Osteocyte (in vitro differentiated cells): Measurements from ENCODE around the gene HCRTR2. TPM values are rescaled to one million over a fixed set of nuclear protein-coding genes. Genes with fewer than 3 reads are reported as not detected.

ENCODE experiments used
- DNase-seq: peaks from one replicate; pipeline ENCODE4 v3.0.0; 2021; ENCODE audit warnings: mixed read lengths; ENCODE audit not compliant: unreplicated experiment; ENCODE audit errors: extremely low spot score
- H3K27ac Mint-ChIP-seq: one replicate; pipeline ENCODE4 v1.8.0; 2021; ENCODE audit warnings: mild to moderate bottlenecking, mixed read lengths; ENCODE audit not compliant: unreplicated experiment
- H3K27me3 Mint-ChIP-seq: one replicate; pipeline ENCODE4 v1.8.0; 2021; ENCODE audit warnings: mixed read lengths; ENCODE audit not compliant: unreplicated experiment
- H3K36me3 Mint-ChIP-seq: one replicate; pipeline ENCODE4 v1.8.0; 2021; ENCODE audit warnings: mixed read lengths; ENCODE audit not compliant: unreplicated experiment
- H3K4me1 Mint-ChIP-seq: one replicate; pipeline ENCODE4 v1.8.0; 2021; ENCODE audit warnings: mixed read lengths; ENCODE audit not compliant: unreplicated experiment
- H3K4me3 Mint-ChIP-seq: one replicate; pipeline ENCODE4 v1.8.0; 2021; ENCODE audit warnings: mild to moderate bottlenecking, moderate library complexity, mixed read lengths; ENCODE audit not compliant: unreplicated experiment
- H3K9me3 Mint-ChIP-seq: one replicate; pipeline ENCODE4 v1.8.0; 2021; ENCODE audit warnings: mixed read lengths; ENCODE audit not compliant: unreplicated experiment
- CTCF ChIP-seq: fragments of 200-600 bp; sonication (generic); IDR thresholded peaks from 2 replicates; pipeline ENCODE4 v1.5.0; 2021; ENCODE audit warnings: antibody characterized with exemption, mild to moderate bottlenecking, moderate library complexity
- total RNA-seq: library from RNA; stranded (reverse); gene quantifications from 2 replicates; pipeline ENCODE4 v1.2.1, GENCODE V29; 2021

The HCRTR2 gene
- total RNA-seq, 1 donor from 2014 or later: not detected

DNA sequence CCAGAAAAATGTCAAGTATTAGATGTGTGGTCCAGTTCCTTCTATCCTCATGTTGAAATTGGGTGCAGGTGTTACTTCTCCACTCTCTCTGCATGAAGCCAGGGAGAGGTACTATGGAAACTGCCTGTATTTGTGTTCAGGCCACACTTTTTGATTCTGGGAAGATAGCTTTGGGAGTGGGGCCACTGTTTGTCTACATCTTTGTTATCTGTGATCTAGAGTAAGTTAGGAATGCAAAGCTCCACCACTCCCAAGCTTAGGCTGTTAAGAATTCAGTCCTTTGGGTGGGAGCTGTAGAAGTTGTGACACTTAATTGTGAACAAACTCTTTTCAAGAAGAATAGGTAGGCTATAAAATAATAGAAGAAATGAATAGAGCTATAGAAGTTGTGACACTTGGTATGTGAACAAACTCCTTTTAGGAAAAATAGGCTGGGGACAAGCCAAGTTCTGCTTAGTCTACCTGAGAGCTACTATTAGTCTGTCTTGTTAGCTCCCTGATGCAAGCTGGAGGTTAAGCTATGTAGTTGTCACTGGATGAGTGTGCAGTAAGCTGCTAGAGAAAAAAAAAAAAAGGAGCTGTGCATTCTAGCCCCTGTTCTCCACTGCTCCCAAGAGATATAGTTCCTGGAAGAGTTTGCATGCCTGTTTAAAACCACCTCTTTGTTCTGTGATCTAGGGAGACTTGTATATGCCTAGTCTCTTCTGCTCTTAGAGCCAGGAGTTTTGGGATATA, 145.8 kb downstream of the HCRTR2 start:
- no peaks in the 10 kb centered on the region for H3K36me3 Mint-ChIP-seq
- no peak overlapping the region for H3K4me3 Mint-ChIP-seq
- H3K9me3 Mint-ChIP-seq: no peaks in the 10 kb centered on the region
- H3K27ac Mint-ChIP-seq: no peak overlapping the region
- TF ChIP-seq CTCF: no peak
- peaks cover 36% of the 10 kb centered on the region for H3K27me3 Mint-ChIP-seq
- no peaks in the 10 kb centered on the region for H3K4me1 Mint-ChIP-seq
- DNase-seq: no peak

DNA sequence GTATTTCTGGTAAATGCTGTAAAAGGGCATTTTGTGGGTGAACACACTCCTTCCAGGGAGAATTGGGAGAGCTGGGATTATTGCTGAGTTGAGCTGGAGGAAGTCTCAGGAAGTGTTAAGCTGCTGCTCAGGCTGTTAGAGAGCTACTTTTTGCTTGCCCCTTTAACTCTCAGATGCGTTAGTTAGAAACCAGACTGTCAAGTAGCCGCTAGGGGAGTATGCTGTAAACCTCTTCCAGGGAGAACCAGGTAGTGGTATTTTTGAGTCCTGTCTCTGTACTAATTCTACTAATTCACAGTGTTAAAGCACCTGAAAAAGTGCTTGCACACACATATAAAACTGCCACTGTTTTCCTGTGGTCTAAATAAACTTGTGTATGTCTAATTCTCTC, 146.4 kb downstream of the HCRTR2 start:
- Mint-ChIP-seq H3K36me3 (no peaks in the 10 kb centered on the region), H3K27ac (no peak overlapping the region), H3K4me3 (no peak overlapping the region), H3K9me3 (no peaks in the 10 kb centered on the region), H3K4me1 (no peaks in the 10 kb centered on the region), H3K27me3 (peaks cover 39% of the 10 kb centered on the region)
- no peak for TF ChIP-seq CTCF
- DNase-seq: no peak

GRCh38 chr6:55327169-55327568, 152.9 kb downstream of the HCRTR2 start, which contains the start of gene GFRAL:
Gene GFRAL (plus strand): TSS chr6:55327469. CDS start chr6:55327555, 86 bp downstream.
- H3K27ac Mint-ChIP-seq: no peak within 1 kb of the TSS
- H3K9me3 Mint-ChIP-seq: no peaks in the 10 kb centered on the region
- no peak for DNase-seq
- H3K27me3 Mint-ChIP-seq: peaks cover 51% of the 10 kb centered on the region
- H3K4me1 Mint-ChIP-seq: no peaks in the 10 kb centered on the region
- H3K4me3 Mint-ChIP-seq: no peak within 1 kb of the TSS
- TF ChIP-seq CTCF: no peak
- no peaks in the 10 kb centered on the region for H3K36me3 Mint-ChIP-seq

Other genes with a start within 250 kb of the HCRTR2 start
- not detected in 2 replicates for gene GFRAL, start 153.0 kb downstream of the HCRTR2 start, total RNA-seq